Measurements from ENCODE around the gene SYT5. TPM values are rescaled to one million over a fixed set of nuclear protein-coding genes. Genes with fewer than 3 reads are reported as not detected.

SYT5 gene
- total and polyA plus RNA-seq, 10 of the 15 experiments (the other 5 are each of a cell fraction or from before 2014, with no cell fraction given): 0.04 to 0.79 (median 0.26) TPM; not detected in 7

GRCh38 chr19:55141696-55142095 is 38.4 kb downstream of the SYT5 start (continued):
- no peak for TF ChIP-seq REST (IDR thresholded peaks at IDR 0.05; ENCODE audit: low read depth, low read length)
- TF ChIP-seq NRF1 (conservative IDR thresholded peaks at IDR 0.05; ENCODE audit: low read depth, low read length): no peak
- no peak for TF ChIP-seq MEF2A (IDR thresholded peaks at IDR 0.05; ENCODE audit: insufficient read depth, low read depth, low read length)
- no peak for TF ChIP-seq SMC3 (IDR thresholded peaks at IDR 0.05; ENCODE audit: borderline replicate concordance, low read length)
- no peak for TF ChIP-seq KAT2A (conservative IDR thresholded peaks at IDR 0.05; ENCODE audit: control insufficient read depth, low read depth, low read length)
- no peak for TF ChIP-seq EP300 (IDR thresholded peaks at IDR 0.05; ENCODE audit: borderline replicate concordance in 1 of 2, control insufficient read depth in 1 of 2, low read depth in 2 of 2, low read length in 2 of 2)
- no peak for TF ChIP-seq SPI1 (IDR thresholded peaks at IDR 0.05; ENCODE audit: borderline replicate concordance, insufficient read depth, low read depth, low read length)

- H3K36me3 ChIP-seq (ENCODE audit: control insufficient read depth in 2 of 2, insufficient read depth in 2 of 2, low read length in 1 of 2): no peaks in the 10 kb centered on the region
- intact Hi-C loops (cut with micrococcal nuclease; ENCODE audit: unreplicated experiment) (no loop called here), in situ Hi-C loops (cut with MboI) (no loop called here)
- H3K27ac ChIP-seq (ENCODE audit: control insufficient read depth, insufficient read depth): no peak overlapping the region
- peaks cover 13% of the 10 kb centered on the region for H3K4me1 ChIP-seq (ENCODE audit: control insufficient read depth, insufficient read depth, low read length)
- no peak overlapping the region for H3K9ac ChIP-seq (ENCODE audit: control insufficient read depth, insufficient read depth, low read length)
- CTCF ChIA-PET: no interaction called here
- no peak for FAIRE-seq
- H4K20me1 ChIP-seq (ENCODE audit: control insufficient read depth, insufficient read depth): no peaks in the 10 kb centered on the region
- RAD21 ChIA-PET (ENCODE audit: unreplicated experiment): no interaction called here
- TF ChIP-seq ZZZ3 (IDR thresholded peaks at IDR 0.05; ENCODE audit: control insufficient read depth, insufficient read length, low read depth) (no peak), IRF3 (IDR thresholded peaks at IDR 0.05) (no peak), RBBP5 (conservative IDR thresholded peaks at IDR 0.05) (no peak), ZNF274 (IDR thresholded peaks at IDR 0.05; ENCODE audit: insufficient read depth, insufficient read length) (no peak)
- H3K9me3 ChIP-seq (replicated peaks; ENCODE audit: control insufficient read depth, insufficient read depth, low read length): no peaks in the 10 kb centered on the region
- H3K79me2 ChIP-seq (ENCODE audit: control insufficient read depth, insufficient read depth, low read length): no peaks in the 10 kb centered on the region
- H3K4me2 ChIP-seq (ENCODE audit: control insufficient read depth, insufficient read depth): no peak overlapping the region
- POLR2A ChIA-PET: no interaction called here
- H3K4me3 ChIP-seq: no peak overlapping the region
- WGBS (ENCODE audit: insufficient coverage, insufficient replicate concordance, low lambda C conversion rate, missing lambda C conversion rate): 52% methylated on average over 7 of the region's 9 CpGs
- no peak for DNase-seq (ENCODE audit: low read depth, low spot score)
- no peak overlapping the region for H2AFZ ChIP-seq (ENCODE audit: control insufficient read depth, low read depth, low read length)
- no TSS peak for BruUV-seq (replicated peaks)
- ATAC-seq: no peak
- SMC1A ChIA-PET (ENCODE audit: uncharacterized antibody, unreplicated experiment): no interaction called here
- H3K27me3 ChIP-seq (replicated peaks in 1 of 2; ENCODE audit: control insufficient read depth in 2 of 2, insufficient read depth in 2 of 2, low read length in 1 of 2): no peaks in the 10 kb centered on the region
Measured at GRCh38 chr19:55137915-55138314, 42.2 kb downstream of the SYT5 start.
